ENCODE results near the gene YWHAG.

DNA sequence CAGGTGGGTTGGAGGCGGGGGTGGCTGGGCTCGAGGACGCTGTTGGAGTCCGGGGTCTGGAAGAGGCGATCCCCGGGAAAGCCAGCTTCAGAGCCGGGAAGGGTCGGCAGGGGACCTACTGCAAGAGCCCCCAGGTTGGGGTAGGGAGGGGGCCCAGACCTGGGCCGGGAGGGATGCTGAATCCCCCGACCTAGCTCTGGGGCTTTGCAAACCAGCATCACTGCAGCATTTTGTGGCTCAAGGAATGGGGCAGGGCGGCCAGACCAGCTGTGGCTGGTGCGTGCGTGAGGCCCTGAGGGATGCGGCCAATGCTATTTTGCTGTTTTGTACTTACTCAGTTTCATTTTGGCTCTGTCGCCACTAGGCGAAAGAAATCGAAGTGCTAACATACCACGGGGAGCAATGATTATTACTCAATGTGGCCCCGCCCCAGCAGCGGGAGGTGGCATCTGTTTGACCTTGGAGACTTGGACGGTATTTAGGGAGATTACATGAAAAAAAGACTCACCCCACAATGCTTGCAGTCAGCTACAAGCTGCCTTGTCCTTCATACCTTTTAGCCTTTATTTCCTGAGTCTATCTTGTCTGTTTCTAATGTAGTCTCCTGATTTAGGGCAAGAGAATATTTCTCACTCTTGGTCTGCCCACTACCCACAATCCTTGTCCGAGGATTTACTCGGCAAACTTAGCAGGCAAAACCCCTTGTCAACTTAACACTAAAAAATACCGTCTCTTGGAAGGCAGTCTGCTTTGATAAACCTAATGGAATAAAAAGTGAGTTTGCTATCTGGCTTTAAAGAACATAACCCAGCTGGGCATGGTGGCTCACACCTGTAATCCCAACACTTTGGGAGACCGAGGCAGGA is 40.1 kb downstream of the YWHAG start:
- TF ChIP-seq, protein P1, sequence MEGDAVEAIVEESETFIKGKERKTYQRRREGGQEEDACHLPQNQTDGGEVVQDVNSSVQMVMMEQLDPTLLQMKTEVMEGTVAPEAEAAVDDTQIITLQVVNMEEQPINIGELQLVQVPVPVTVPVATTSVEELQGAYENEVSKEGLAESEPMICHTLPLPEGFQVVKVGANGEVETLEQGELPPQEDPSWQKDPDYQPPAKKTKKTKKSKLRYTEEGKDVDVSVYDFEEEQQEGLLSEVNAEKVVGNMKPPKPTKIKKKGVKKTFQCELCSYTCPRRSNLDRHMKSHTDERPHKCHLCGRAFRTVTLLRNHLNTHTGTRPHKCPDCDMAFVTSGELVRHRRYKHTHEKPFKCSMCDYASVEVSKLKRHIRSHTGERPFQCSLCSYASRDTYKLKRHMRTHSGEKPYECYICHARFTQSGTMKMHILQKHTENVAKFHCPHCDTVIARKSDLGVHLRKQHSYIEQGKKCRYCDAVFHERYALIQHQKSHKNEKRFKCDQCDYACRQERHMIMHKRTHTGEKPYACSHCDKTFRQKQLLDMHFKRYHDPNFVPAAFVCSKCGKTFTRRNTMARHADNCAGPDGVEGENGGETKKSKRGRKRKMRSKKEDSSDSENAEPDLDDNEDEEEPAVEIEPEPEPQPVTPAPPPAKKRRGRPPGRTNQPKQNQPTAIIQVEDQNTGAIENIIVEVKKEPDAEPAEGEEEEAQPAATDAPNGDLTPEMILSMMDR (IDR thresholded peaks at IDR 0.05; ENCODE audit: low read length), result peak; percentile 33; the same call in 1 of the 2 replicates
- no peak for TF ChIP-seq EZH2 (IDR thresholded peaks at IDR 0.05; ENCODE audit: borderline replicate concordance, low read length)
